Activated CD4-positive, alpha-beta T cell treated with anti-CD3 and anti-CD28 coated beads, Interleukin-2, amount 10 ng/mL, durations not matched to agents 7 days and 5 days (primary cell): ENCODE measurements around the gene P2RX3. TPM values are rescaled to one million over a fixed set of nuclear protein-coding genes. Genes with fewer than 3 reads are reported as not detected.

ENCODE experiments used
- CTCF ChIA-PET: fragments of 350-600 bp; sonication (Branson Sonifier 250); formaldehyde crosslinking; loops from one replicate; lab custom pipeline; 2021; ENCODE audit warnings: antibody characterized with exemption; lab: Charles Lee
- POLR2A ChIA-PET: fragments of 350-600 bp; sonication (Branson Sonifier 250); formaldehyde crosslinking; loops from one replicate; lab custom pipeline; 2021; ENCODE audit warnings: antibody characterized with exemption; lab: Charles Lee
- DNase-seq: peaks from one replicate; pipeline ENCODE4 v3.0.0-alpha.2; 2020
- H3K27ac Mint-ChIP-seq: one replicate; pipeline ENCODE4 v1.8.0; 2021; ENCODE audit warnings: mild to moderate bottlenecking, moderate library complexity, mixed read lengths
- H3K27me3 Mint-ChIP-seq: one replicate; pipeline ENCODE4 v1.8.0; 2021; ENCODE audit warnings: mixed read lengths
- H3K36me3 Mint-ChIP-seq: one replicate; pipeline ENCODE4 v1.8.0; 2021; ENCODE audit warnings: low read depth, mixed read lengths
- H3K4me1 Mint-ChIP-seq: one replicate; pipeline ENCODE4 v1.8.0; 2021; ENCODE audit warnings: mixed read lengths
- H3K4me3 Mint-ChIP-seq: one replicate; pipeline ENCODE4 v1.8.0; 2021; ENCODE audit warnings: mild to moderate bottlenecking, moderate library complexity, mixed read lengths
- H3K9me3 Mint-ChIP-seq: one replicate; pipeline ENCODE4 v1.8.0; 2021; ENCODE audit warnings: mixed read lengths
- total RNA-seq, 2 experiments: library from RNA; stranded (reverse); gene quantifications; one replicate each; pipeline ENCODE4 v1.2.3, GENCODE V29; 2021

Gene P2RX3
- total RNA-seq, 2 experiments from 2014 or later: not detected

DNA sequence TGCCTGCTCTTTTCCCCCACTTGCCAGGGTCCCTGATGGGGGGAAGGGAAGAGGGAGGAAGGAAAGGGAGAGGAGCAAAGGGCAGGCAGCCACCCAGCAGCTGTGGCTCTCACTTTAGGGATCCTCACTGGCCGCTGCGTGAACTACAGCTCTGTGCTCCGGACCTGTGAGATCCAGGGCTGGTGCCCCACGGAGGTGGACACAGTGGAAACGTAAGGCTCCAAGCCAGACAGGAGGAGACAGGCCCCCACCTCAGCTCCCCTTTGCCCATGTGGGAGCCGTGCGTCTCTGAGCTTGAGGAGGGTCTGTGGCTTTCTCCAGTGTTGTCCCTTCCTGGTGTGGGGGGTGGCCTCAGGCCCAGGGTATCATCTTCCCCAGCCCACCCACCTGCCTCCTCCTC lies 9.9 kb downstream of the P2RX3 start:
- H3K27ac Mint-ChIP-seq: no peak overlapping the region
- H3K4me1 Mint-ChIP-seq: peaks cover 3% of the 10 kb centered on the region
- peaks cover 5% of the 10 kb centered on the region for H3K9me3 Mint-ChIP-seq
- H3K4me3 Mint-ChIP-seq: no peak overlapping the region
- CTCF ChIA-PET: interaction anchor here (0.8 kb wide), 1 partner anchor 110 kb away, joined by 3 read pairs; no protein-coding TSS in a partner anchor
- H3K27me3 Mint-ChIP-seq: peaks cover 2% of the 10 kb centered on the region
- DNase-seq: no peak
- POLR2A ChIA-PET: no interaction called here
- no peaks in the 10 kb centered on the region for H3K36me3 Mint-ChIP-seq

DNA sequence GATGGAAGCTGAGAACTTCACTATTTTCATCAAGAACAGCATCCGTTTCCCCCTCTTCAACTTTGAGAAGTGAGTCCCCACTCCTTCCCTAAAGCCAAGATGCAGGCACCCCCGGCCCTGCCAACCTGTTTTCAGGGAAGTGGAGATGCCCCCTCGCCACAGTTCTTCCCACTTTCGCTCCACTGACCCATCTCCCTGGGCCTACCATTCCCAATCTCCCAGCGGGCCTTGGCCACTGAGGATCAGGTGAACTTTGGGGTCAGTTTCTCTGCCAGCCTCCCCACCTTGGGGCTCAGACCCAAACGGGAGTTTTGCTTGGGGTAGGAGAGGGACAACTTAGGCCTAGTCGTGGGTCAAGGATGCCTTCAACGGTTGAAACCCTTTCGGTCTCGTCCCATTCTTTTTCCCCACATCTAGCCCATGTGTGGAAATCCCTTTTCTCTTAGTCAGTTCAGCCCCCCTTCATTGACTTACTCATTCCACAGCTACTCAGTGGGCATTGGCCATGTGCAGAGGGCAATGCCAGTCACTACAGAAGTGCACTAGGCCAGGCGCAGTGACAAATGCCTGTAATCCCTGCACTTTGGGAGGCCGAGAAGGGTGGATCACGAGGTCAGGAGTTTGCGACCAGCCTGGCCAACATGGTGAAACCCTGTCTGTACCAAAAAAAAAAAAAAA lies 10.6 kb downstream of the P2RX3 start:
- H3K4me3 Mint-ChIP-seq: no peak overlapping the region
- peaks cover 3% of the 10 kb centered on the region for H3K4me1 Mint-ChIP-seq
- H3K9me3 Mint-ChIP-seq: peaks cover 5% of the 10 kb centered on the region
- peaks cover 5% of the 10 kb centered on the region for H3K27me3 Mint-ChIP-seq
- no peaks in the 10 kb centered on the region for H3K36me3 Mint-ChIP-seq
- ChIA-PET CTCF (interaction anchor here (0.6 to 0.7 kb wide), 2 partner anchors 22 to 346 kb away, joined by 3 read pairs; no protein-coding TSS in a partner anchor), POLR2A (no interaction called here)
- DNase-seq: no peak
- H3K27ac Mint-ChIP-seq: no peak overlapping the region

DNA sequence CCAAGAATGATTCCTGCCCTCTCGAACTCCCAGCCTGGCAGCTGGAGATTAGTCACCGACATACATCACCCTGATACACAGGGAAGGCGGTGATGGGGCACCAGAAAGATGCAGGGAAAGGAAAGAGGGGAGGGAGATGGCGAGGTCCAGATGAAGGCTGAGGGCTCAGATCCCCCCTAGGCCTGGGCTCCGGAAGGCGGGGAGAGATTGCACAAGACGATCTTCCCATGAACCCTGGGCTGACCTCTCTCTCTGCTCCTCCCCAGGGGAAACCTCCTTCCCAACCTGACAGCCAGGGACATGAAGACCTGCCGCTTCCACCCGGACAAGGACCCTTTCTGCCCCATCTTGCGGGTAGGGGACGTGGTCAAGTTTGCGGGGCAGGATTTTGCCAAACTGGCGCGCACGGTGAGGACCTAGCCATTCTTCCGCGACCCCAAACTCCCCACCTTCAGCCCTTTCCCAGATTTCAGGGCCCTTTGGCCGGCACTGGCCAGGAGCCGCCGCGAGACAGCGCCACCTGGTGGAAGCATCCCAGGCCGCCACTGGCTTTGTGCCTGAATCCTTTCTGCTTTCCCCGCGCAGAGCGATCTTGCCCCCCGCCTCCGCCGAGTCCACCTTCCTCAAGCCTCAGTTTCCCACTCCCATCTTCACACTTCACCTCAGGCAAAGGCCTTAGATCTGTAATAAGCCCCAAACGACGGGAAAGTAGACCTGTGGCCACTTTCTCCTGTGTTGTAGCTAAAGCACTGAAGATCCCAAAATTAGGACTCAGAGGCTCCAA lies 11.5 kb downstream of the P2RX3 start:
- DNase-seq: peak; percentile 60
- Mint-ChIP-seq H3K4me3 (no peak overlapping the region), H3K27me3 (peaks cover 7% of the 10 kb centered on the region), H3K36me3 (no peaks in the 10 kb centered on the region), H3K27ac (no peak overlapping the region), H3K9me3 (peaks cover 5% of the 10 kb centered on the region), H3K4me1 (peaks cover 3% of the 10 kb centered on the region)
- ChIA-PET POLR2A (no interaction called here), CTCF (interaction anchor here (0.6 to 1.0 kb wide), 4 partner anchors 19 to 108 kb away, joined by 3 to 4 read pairs (median 3); no protein-coding TSS in a partner anchor)

DNA sequence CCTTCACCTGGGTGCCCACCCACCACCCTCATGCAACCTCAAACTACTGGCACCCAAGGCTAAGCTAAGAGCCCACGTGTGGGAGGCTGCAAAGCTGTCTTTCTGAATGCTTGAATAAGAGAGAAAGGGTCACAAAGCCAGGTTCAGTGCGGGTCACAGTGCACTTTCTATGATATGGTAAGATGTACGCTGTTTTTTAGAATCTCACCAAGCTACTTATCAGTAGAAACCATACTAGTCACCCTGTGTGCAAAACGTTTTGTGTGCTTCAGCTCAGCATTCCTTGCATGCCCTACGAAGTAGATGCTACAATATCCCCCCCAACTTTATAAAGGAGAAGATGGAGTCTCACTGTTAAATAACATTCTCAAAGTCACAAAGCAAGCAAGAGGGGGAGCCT lies 14.9 kb downstream of the P2RX3 start:
- Mint-ChIP-seq H3K27ac (no peak overlapping the region), H3K4me3 (no peak overlapping the region), H3K4me1 (peaks cover 6% of the 10 kb centered on the region), H3K36me3 (no peaks in the 10 kb centered on the region), H3K27me3 (peaks cover 16% of the 10 kb centered on the region), H3K9me3 (peaks cover 5% of the 10 kb centered on the region)
- CTCF ChIA-PET: interaction anchor here (1.1 kb wide), 1 partner anchor 13 kb away, joined by 3 read pairs; no protein-coding TSS in a partner anchor
- POLR2A ChIA-PET: no interaction called here
- no peak for DNase-seq

DNA sequence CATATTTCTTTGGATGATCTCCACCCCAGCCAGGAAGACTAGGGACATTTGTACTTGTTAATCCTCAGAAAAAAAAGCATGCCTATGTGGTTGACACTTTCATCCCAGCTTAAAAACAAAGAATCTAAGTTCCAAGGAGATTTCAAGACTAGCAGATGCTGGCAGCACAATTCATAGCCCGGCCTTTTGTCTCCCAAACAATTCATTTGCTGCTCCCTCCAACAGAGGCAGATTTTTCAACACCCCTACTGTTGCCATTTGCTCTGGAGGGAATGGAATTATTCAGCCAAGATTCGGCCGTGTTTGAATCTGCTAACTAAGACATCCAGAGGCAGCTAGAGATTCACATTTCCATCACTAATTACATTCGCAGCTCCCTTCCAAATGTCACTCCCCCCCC lies 15.3 kb downstream of the P2RX3 start:
- H3K9me3 Mint-ChIP-seq: peaks cover 5% of the 10 kb centered on the region
- peaks cover 6% of the 10 kb centered on the region for H3K4me1 Mint-ChIP-seq
- CTCF ChIA-PET: interaction anchor here (1.1 kb wide), 1 partner anchor 13 kb away, joined by 3 read pairs; no protein-coding TSS in a partner anchor
- H3K36me3 Mint-ChIP-seq: no peaks in the 10 kb centered on the region
- DNase-seq: no peak
- H3K27me3 Mint-ChIP-seq: peaks cover 16% of the 10 kb centered on the region
- no peak overlapping the region for H3K27ac Mint-ChIP-seq
- H3K4me3 Mint-ChIP-seq: no peak overlapping the region
- POLR2A ChIA-PET: no interaction called here

DNA sequence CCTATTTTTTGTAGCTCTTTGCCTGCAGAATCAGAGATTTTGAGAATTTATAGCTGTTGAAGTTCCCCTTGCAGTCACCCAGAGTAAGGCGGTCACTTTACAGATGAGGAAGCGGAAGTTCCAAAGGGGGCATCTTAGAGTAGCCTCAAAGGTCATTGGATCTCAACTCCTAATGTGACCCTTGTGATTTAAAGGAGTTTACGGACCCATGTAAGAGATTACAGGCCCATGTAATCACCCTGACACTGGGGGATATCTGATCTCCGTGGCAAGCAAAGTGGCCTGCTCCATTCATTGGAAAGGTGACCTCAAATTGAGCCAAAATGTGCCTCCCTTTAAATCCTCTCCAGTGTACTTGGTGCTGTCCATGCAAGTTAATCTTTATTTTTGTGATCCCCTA lies 15.7 kb downstream of the P2RX3 start:
- H3K36me3 Mint-ChIP-seq: no peaks in the 10 kb centered on the region
- peaks cover 5% of the 10 kb centered on the region for H3K9me3 Mint-ChIP-seq
- CTCF ChIA-PET: no interaction called here
- H3K4me1 Mint-ChIP-seq: peaks cover 6% of the 10 kb centered on the region
- POLR2A ChIA-PET: no interaction called here
- no peak for DNase-seq
- peaks cover 16% of the 10 kb centered on the region for H3K27me3 Mint-ChIP-seq
- no peak overlapping the region for H3K4me3 Mint-ChIP-seq
- no peak overlapping the region for H3K27ac Mint-ChIP-seq

DNA sequence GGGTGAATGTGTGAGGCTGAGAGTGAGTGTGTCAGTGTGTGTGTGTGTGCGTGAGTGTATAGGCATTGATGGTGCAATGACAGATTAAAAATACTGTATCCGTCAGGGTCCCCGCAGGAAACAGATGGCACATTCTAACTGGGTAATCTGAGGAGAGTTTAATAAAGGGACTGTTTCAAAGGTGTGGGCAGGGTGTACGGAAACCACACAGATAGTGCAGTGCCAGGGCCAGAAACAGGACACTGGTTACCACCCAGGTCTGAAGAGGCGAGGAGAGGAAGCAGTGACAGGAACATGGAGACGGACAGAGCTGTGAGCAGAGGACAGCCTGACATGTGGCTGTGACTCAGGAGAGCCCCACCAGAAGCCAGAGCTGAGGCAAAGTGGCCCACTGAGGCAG lies 16.5 kb downstream of the P2RX3 start:
- H3K27ac Mint-ChIP-seq: no peak overlapping the region
- CTCF ChIA-PET: no interaction called here
- DNase-seq: no peak

DNA sequence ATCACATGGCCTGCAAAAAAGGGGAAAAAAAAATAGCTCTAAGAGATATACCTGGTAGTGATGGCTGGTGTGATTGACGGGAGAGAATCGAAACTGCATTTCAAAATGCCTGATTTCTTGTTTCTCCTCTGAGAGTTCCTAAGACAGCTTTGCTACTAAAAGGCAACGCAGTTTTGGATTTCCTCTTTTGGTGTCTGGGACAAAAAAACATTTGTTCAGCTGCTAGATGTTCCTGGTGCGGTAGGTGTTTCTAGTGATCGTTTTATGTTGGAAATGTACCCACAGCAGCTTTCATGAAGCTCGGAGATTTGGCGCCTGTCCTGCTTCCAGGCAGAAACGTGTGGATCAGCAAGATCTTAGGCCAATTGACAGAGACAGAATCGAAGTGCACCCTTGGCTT lies 18.1 kb downstream of the P2RX3 start:
- H3K9me3 Mint-ChIP-seq: peaks cover 4% of the 10 kb centered on the region
- peaks cover 4% of the 10 kb centered on the region for H3K4me1 Mint-ChIP-seq
- no peaks in the 10 kb centered on the region for H3K36me3 Mint-ChIP-seq
- no peak overlapping the region for H3K27ac Mint-ChIP-seq
- ChIA-PET POLR2A (no interaction called here), CTCF (interaction anchor here (1.1 to 1.2 kb wide), 2 partner anchors 43 to 102 kb away, joined by 3 read pairs; no protein-coding TSS in a partner anchor)
- no peak for DNase-seq
- peaks cover 16% of the 10 kb centered on the region for H3K27me3 Mint-ChIP-seq
- no peak overlapping the region for H3K4me3 Mint-ChIP-seq

More for the DNA sequence above, 16.5 kb downstream of the P2RX3 start:
- POLR2A ChIA-PET: no interaction called here
- H3K36me3 Mint-ChIP-seq: no peaks in the 10 kb centered on the region
- H3K4me3 Mint-ChIP-seq: no peak overlapping the region
- peaks cover 6% of the 10 kb centered on the region for H3K4me1 Mint-ChIP-seq
- peaks cover 16% of the 10 kb centered on the region for H3K27me3 Mint-ChIP-seq
- H3K9me3 Mint-ChIP-seq: peaks cover 5% of the 10 kb centered on the region

DNA sequence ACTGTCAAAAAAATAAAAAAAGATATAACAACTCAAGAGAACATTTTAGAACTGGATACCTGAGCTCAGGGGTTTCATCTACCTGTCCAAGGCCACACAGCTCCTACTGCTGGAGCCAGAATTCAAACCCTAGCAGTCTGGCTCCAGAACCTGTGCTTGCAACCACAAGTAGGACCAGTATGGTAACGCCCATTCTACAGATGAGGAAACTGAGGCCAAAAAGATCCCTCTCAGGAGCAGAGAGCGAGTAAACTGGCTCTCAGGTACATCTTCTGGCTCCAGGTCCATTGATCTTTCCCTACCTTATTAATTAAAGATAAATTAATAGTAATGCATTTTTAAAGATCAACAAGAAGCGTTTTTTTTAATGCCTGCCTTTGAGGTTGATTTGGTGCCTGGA lies 19.2 kb downstream of the P2RX3 start:
- Mint-ChIP-seq H3K4me1 (peaks cover 4% of the 10 kb centered on the region), H3K4me3 (no peak overlapping the region), H3K36me3 (no peaks in the 10 kb centered on the region), H3K27ac (no peak overlapping the region), H3K27me3 (peaks cover 16% of the 10 kb centered on the region), H3K9me3 (no peaks in the 10 kb centered on the region)
- ChIA-PET POLR2A (no interaction called here), CTCF (no interaction called here)
- no peak for DNase-seq

DNA sequence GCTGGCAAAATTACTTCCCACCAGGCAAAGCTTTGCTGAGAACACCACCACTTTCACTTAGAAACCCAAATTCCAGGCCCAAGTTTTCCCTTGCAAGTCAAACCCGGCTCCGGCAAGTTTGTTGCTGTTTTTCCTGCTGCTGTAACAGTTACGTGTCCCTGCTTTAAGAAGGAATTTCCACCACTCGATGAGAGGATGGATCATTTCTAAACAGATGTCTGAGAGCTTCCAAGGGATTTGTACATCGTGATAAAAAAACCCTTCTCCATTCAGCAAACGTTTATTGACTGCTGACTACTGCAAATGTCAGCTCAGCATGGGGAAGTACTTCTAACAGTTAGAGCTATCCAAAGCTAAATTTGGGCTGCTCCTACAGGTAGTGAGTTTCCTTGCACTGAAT lies 19.7 kb downstream of the P2RX3 start:
- ChIA-PET CTCF (no interaction called here), POLR2A (no interaction called here)
- Mint-ChIP-seq H3K27me3 (peaks cover 16% of the 10 kb centered on the region), H3K9me3 (no peaks in the 10 kb centered on the region), H3K4me3 (no peak overlapping the region), H3K4me1 (peaks cover 4% of the 10 kb centered on the region), H3K27ac (no peak overlapping the region), H3K36me3 (no peaks in the 10 kb centered on the region)
- DNase-seq: no peak

DNA sequence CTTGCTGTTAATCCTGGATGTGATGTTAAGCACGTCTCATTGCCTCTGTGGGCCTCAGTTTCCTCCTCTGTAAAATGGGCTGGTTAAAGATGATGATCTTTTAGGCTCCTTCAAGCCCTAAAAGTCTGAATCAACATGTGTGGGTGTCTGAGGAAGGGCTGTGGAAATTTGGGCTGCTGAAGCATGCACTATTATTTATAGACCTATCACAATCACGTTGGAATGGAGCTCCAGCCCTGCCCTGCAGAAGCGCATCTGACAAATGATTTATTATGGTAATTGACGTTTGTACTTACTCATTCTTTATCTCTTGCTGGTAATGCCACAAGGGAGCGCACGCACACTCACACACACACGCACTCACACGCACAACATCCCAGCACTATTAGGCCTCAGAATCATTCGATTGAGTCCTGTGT lies 20.4 kb downstream of the P2RX3 start:
- CTCF ChIA-PET: no interaction called here
- H3K4me3 Mint-ChIP-seq: no peak overlapping the region
- no peaks in the 10 kb centered on the region for H3K36me3 Mint-ChIP-seq
- H3K27me3 Mint-ChIP-seq: peaks cover 11% of the 10 kb centered on the region
- H3K9me3 Mint-ChIP-seq: no peaks in the 10 kb centered on the region
- no peak for DNase-seq
- no peak overlapping the region for H3K27ac Mint-ChIP-seq
- peaks cover 4% of the 10 kb centered on the region for H3K4me1 Mint-ChIP-seq
- POLR2A ChIA-PET: no interaction called here

DNA sequence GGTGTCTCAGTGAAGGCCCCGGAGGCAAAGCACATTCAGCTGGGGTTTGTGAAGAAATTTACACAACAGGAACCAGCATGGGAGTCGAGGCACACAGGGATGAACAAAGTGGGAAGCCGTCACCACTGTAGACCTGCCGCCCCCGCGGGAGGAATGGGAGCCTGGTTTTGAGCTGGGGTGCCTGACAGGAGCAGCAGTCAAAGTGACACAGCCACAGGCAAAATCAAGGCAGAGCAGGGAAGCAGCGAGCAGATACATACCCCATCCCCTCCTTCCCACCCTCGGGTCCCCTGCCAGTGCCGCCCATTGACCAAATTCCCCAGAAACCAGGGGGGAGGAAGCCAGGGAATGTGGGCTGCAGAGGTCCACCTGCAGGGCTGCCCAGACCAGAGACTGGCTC lies 20.8 kb downstream of the P2RX3 start:
- Mint-ChIP-seq H3K4me3 (no peak overlapping the region), H3K36me3 (no peaks in the 10 kb centered on the region), H3K9me3 (no peaks in the 10 kb centered on the region), H3K4me1 (peaks cover 4% of the 10 kb centered on the region), H3K27ac (no peak overlapping the region), H3K27me3 (peaks cover 11% of the 10 kb centered on the region)
- POLR2A ChIA-PET: no interaction called here
- DNase-seq: no peak
- CTCF ChIA-PET: interaction anchor here (1.4 kb wide), 1 partner anchor 13 kb away, joined by 4 read pairs; no protein-coding TSS in a partner anchor

DNA sequence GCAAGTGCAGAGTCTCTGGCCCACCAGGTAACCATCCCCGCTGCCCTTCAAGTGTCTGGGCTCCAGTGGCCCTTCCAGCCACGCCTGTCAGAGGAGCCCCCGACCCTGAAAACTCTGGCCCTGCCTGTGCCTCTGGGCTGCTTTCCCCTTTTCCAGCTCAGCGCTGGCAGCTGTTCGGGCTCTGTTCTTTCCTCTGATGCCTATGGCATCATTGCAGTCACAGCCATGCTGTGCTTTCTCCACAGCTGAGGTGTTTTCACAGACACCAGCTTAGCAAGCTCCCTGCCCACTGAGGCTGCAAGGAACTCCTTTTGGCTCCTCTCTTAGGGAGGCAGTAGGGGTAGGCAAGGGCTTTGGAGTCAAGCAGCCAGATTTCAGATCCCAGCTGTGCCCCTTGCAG lies 21.2 kb downstream of the P2RX3 start:
- Mint-ChIP-seq H3K36me3 (no peaks in the 10 kb centered on the region), H3K9me3 (no peaks in the 10 kb centered on the region), H3K27me3 (peaks cover 10% of the 10 kb centered on the region), H3K4me1 (peaks cover 4% of the 10 kb centered on the region), H3K27ac (no peak overlapping the region), H3K4me3 (no peak overlapping the region)
- ChIA-PET CTCF (interaction anchor here (1.3 to 1.4 kb wide), 2 partner anchors 13 to 98 kb away, joined by 4 to 8 read pairs; no protein-coding TSS in a partner anchor), POLR2A (no interaction called here)
- DNase-seq: no peak
